ENCODE measurements around the gene AFDN.

GRCh38 chr6:167941822-167942221 is 115.1 kb downstream of the AFDN start:
- TF ChIP-seq CTCF (IDR thresholded peaks at IDR 0.05; ENCODE audit: borderline replicate concordance, extremely low read depth, low read length, poor library complexity, severe bottlenecking) (no peak), EZH2 (IDR thresholded peaks at IDR 0.05; ENCODE audit: borderline replicate concordance, low read depth, low read length, severe bottlenecking) (no peak)

Measured in DND-41 (cell line).